Esophagus muscularis mucosa (tissue), 4 donors: Measurements from ENCODE around the gene DDX4. TPM values are rescaled to one million over a fixed set of nuclear protein-coding genes. Genes with fewer than 3 reads are reported as not detected.

Experiments
- DNase-seq: peaks from one replicate; pipeline ENCODE4 v3.0.0-alpha.2; 2017; ENCODE audit errors: extremely low spot score
- H3K27ac ChIP-seq, 4 donors: fragments of 200-600 bp; sonication (generic); replicated peaks in 1 of 4; 1 replicate in 3 of 4; 2 replicates in 1 of 4; pipeline ENCODE4 v1.5.1; 2016 to 2019; ENCODE audit warnings: mild to moderate bottlenecking in 1 of 4
- H3K27me3 ChIP-seq, 4 donors: fragments of 200-600 bp; sonication (generic); one replicate each; pipeline versions ENCODE4 v1.5.1 to v1.6.0; 2016 to 2019
- H3K36me3 ChIP-seq, 4 donors: fragments of 200-600 bp; sonication (generic); one replicate each; pipeline ENCODE4 v1.5.1; 2016 to 2019
- H3K4me1 ChIP-seq, 4 donors: fragments of 200-600 bp; sonication (generic); one replicate each; pipeline ENCODE4 v1.5.1; 2016 to 2019
- H3K4me3 ChIP-seq, 4 donors: fragments of 200-600 bp; sonication (generic); 1 replicate in 2 of 4; 2 replicates in 2 of 4; pipeline ENCODE4 v1.5.1; 2016 to 2019; ENCODE audit warnings: mild to moderate bottlenecking in 4 of 4, moderate library complexity in 1 of 4
- H3K9me3 ChIP-seq, 4 donors: fragments of 200-600 bp; sonication (generic); 1 replicate in 3 of 4; 2 replicates in 1 of 4; pipeline ENCODE4 v1.5.1; 2016 to 2019
- EP300 ChIP-seq: sonication (generic); formaldehyde crosslinking; IDR thresholded peaks from one replicate; pipeline ENCODE4 v1.6.1; 2017; ENCODE audit warnings: antibody characterized with exemption
- POLR2A ChIP-seq: fragments of 450-650 bp; IDR thresholded peaks from one replicate; pipeline ENCODE4 v1.6.1; 2017; ENCODE audit warnings: antibody characterized with exemption, moderate library complexity, mild to moderate bottlenecking, low read depth
- POLR2AphosphoS5 ChIP-seq, 2 donors: sonication (generic); formaldehyde crosslinking; IDR thresholded peaks; one replicate each; pipeline ENCODE4 v1.6.1; 2017; ENCODE audit warnings: antibody characterized with exemption in 2 of 2
- WGBS: methylation state at CpG from one replicate; pipeline ENCODE4 v1.1.5; 2018; 5-methylcytosine and 5-hydroxymethylcytosine counted together
- intact Hi-C: fragments of 100-400 bp; cut with DNase I; formaldehyde crosslinking; loops from one replicate; pipeline ENCODE4 v1.15.1; 2023
- total RNA-seq, 4 donors: library from RNA; depleted of rRNA; stranded (reverse); fragments of >200 nt; gene quantifications; one replicate each; pipeline versions ENCODE4 v1.1.0 to v1.2.1, GENCODE V29; 2016
- TF ChIP-seq, protein P1 (sequence below), 3 experiments: fragments of 200-600 bp in 2 of 3; fragments of 450-650 bp in 1 of 3; sonication (generic) in 2 of 3; IDR thresholded peaks; one replicate each; pipeline ENCODE4 v1.5.1; 2017 to 2019; ENCODE audit warnings: antibody characterized with exemption in 3 of 3, mild to moderate bottlenecking in 2 of 3, moderate library complexity in 1 of 3

The DDX4 gene
- total RNA-seq, 4 donors from 2014 or later, result not detected

DNA sequence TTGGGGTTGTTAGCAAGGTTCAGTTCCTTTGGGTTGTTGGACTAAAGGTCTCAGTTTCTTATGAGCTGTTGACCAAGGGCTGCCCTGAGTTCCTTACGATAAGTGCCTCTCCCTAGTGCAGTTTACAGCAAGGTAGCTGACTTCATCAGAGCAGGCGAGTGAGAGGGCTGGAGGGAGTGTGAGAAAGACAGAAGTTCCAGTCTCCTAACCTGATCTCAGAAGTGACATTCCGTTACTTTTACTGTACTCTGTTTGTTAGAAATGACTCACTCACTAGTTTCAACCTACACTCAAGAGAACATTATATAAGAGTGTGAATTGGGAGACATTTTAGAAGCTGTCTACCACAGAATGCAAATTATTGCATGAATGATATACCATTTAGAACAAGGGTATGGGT, 92.1 kb downstream of the DDX4 start:
- TF ChIP-seq POLR2AphosphoS5 (IDR thresholded peaks at IDR 0.05), result no peak
- TF ChIP-seq, protein P1, sequence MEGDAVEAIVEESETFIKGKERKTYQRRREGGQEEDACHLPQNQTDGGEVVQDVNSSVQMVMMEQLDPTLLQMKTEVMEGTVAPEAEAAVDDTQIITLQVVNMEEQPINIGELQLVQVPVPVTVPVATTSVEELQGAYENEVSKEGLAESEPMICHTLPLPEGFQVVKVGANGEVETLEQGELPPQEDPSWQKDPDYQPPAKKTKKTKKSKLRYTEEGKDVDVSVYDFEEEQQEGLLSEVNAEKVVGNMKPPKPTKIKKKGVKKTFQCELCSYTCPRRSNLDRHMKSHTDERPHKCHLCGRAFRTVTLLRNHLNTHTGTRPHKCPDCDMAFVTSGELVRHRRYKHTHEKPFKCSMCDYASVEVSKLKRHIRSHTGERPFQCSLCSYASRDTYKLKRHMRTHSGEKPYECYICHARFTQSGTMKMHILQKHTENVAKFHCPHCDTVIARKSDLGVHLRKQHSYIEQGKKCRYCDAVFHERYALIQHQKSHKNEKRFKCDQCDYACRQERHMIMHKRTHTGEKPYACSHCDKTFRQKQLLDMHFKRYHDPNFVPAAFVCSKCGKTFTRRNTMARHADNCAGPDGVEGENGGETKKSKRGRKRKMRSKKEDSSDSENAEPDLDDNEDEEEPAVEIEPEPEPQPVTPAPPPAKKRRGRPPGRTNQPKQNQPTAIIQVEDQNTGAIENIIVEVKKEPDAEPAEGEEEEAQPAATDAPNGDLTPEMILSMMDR (IDR thresholded peaks at IDR 0.05), result no peak
- TF ChIP-seq POLR2A, result no peak
- no peak for TF ChIP-seq EP300
- Histone ChIP-seq H3K27me3 (peaks cover 0 to 8% (median 0%) of the 10 kb centered on the region in 4 donors), H3K27ac (no peak overlapping the region), H3K4me3 (no peak overlapping the region), H3K4me1 (no peaks in the 10 kb centered on the region), H3K36me3 (no peaks in the 10 kb centered on the region), H3K9me3 (no peaks in the 10 kb centered on the region)
- no peak for DNase-seq
- 96% methylated on average over 3 of the region's 3 CpGs for WGBS
- intact Hi-C loops, result no loop called here

DNA sequence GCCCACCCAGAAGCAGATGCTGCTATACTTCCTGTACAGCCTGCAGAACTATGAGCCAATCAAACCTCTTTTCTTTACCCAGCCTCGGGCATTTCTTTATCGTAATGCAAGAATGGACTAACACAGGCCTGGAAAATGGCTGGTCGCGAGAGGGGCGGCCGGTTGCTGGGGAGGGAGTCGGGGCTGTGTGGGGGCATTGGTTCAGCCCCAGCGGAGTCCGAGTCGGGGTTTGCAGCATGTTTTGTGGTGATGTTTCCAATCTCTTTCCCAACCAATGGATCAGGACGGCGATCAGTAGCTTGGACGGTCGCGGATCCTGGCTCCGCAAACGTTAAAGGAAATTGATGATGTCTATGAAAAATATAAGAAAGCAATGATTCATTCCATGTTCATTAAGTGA, 94.6 kb downstream of the DDX4 start:
- no peak for DNase-seq
- Histone ChIP-seq H3K27ac (no peak overlapping the region), H3K27me3 (no peaks in the 10 kb centered on the region), H3K36me3 (no peaks in the 10 kb centered on the region), H3K4me1 (no peaks in the 10 kb centered on the region), H3K4me3 (no peak overlapping the region), H3K9me3 (no peaks in the 10 kb centered on the region)
- TF ChIP-seq EP300 (no peak), POLR2A (no peak), POLR2AphosphoS5 (IDR thresholded peaks at IDR 0.05) (no peak)
- TF ChIP-seq, protein P1 (IDR thresholded peaks at IDR 0.05), result no peak
- intact Hi-C loops, result no loop called here
- WGBS, result 94% methylated on average over 17 of the region's 17 CpGs

DNA sequence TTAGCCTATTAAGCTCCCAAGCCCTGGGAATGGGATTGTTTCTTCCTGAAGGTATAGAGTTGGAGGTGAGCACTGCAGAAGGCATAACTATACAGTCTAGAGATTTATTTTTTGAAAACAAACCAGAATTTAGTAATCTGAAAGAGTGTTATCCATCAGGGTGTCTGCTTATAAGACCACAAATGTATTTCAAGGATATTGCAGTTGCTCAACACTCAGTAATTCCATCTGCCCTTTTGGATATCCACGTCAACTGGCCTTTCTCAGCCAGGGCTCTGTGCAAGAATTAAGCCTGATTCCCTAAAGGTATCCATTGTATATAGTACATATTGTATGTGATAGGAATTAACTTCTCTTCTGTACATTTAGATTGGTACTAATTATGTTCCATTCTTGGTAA, 98.3 kb downstream of the DDX4 start:
- Histone ChIP-seq H3K27ac (no peak overlapping the region), H3K36me3 (no peaks in the 10 kb centered on the region), H3K27me3 (no peaks in the 10 kb centered on the region), H3K4me1 (no peaks in the 10 kb centered on the region), H3K9me3 (no peaks in the 10 kb centered on the region), H3K4me3 (no peak overlapping the region)
- intact Hi-C loops, result no loop called here
- no peak for TF ChIP-seq POLR2AphosphoS5 (IDR thresholded peaks at IDR 0.05)
- no peak for TF ChIP-seq POLR2A
- no peak for TF ChIP-seq EP300
- no peak for DNase-seq
- 87% methylated on average over 1 of the region's 1 CpG for WGBS

GRCh38 chr5:55841976-55842375, 104.1 kb downstream of the DDX4 start:
- no peak overlapping the region for H3K27ac ChIP-seq
- no peaks in the 10 kb centered on the region for H3K4me1 ChIP-seq
- H3K36me3 ChIP-seq, result no peaks in the 10 kb centered on the region
- no peak overlapping the region for H3K4me3 ChIP-seq
- H3K9me3 ChIP-seq, result no peaks in the 10 kb centered on the region
- 80% methylated on average over 2 of the region's 2 CpGs for WGBS
- TF ChIP-seq, protein P1 (IDR thresholded peaks at IDR 0.05), result no peak
- no peak for TF ChIP-seq POLR2A
- no peak for TF ChIP-seq POLR2AphosphoS5 (IDR thresholded peaks at IDR 0.05)
- TF ChIP-seq EP300, result no peak
- intact Hi-C loops, result no loop called here
- H3K27me3 ChIP-seq, result no peaks in the 10 kb centered on the region
- DNase-seq, result no peak

- no peak for TF ChIP-seq EP300
- TF ChIP-seq, protein P1 (IDR thresholded peaks at IDR 0.05), result no peak
- no peak for TF ChIP-seq POLR2AphosphoS5 (IDR thresholded peaks at IDR 0.05)
- TF ChIP-seq POLR2A, result no peak
- Histone ChIP-seq H3K36me3 (no peaks in the 10 kb centered on the region), H3K9me3 (no peaks in the 10 kb centered on the region), H3K4me1 (no peaks in the 10 kb centered on the region), H3K27ac (no peak overlapping the region), H3K4me3 (no peak overlapping the region), H3K27me3 (no peaks in the 10 kb centered on the region)
- intact Hi-C loops, result no loop called here
- 77% methylated on average over 1 of the region's 1 CpG for WGBS
- no peak for DNase-seq
Measured at GRCh38 chr5:55847837-55848236, 110.0 kb downstream of the DDX4 start.
